Astrocyte (in vitro differentiated cells and primary cell): Measurements from ENCODE around the gene SPDYE3. TPM values are rescaled to one million over a fixed set of nuclear protein-coding genes. Genes with fewer than 3 reads are reported as not detected.
A peak's percentile ranks its signal among the peaks of the same experiment; 100 is the strongest.
"Not testable (repeated sequence)": the region's sequence is repeated elsewhere in the genome, so short reads cannot be mapped to it uniquely, and the experiment has no call there.

Experiments used
- DNase-seq: peaks from one replicate; pipeline ENCODE4 v3.0.0-alpha.2; 2010; ENCODE audit warnings: low read depth
- FAIRE-seq: peaks from 2 replicates; lab custom pipeline; 2011; peaks lifted over from hg19 to GRCh38; lab: Jason Lieb, UNC
- H2AFZ ChIP-seq: 2 replicates; pipeline ENCODE4 v1.6.0; 2012; ENCODE audit warnings: low read depth, low read length, inconsistent platforms
- H3K27ac ChIP-seq: 2 replicates; pipeline ENCODE4 v1.5.1; 2011; ENCODE audit warnings: low read depth, low read length, inconsistent platforms
- H3K27me3 ChIP-seq: 2 replicates; pipeline ENCODE4 v1.6.0; 2011; ENCODE audit warnings: low read length, inconsistent platforms; ENCODE audit not compliant: insufficient read depth
- H3K36me3 ChIP-seq: 2 replicates; pipeline ENCODE4 v1.5.1; 2011; ENCODE audit warnings: low read length, inconsistent platforms; ENCODE audit not compliant: insufficient read depth
- H3K4me1 ChIP-seq: 2 replicates; pipeline ENCODE4 v1.5.1; 2011; ENCODE audit warnings: low read length, inconsistent platforms; ENCODE audit not compliant: insufficient read depth
- H3K4me2 ChIP-seq: 2 replicates; pipeline ENCODE4 v1.6.0; 2012; ENCODE audit warnings: low read length, inconsistent platforms
- H3K4me3 ChIP-seq: 2 replicates; pipeline ENCODE4 v1.5.1; 2011; ENCODE audit warnings: low read depth, mild to moderate bottlenecking, low read length, inconsistent platforms; ENCODE audit not compliant: insufficient read depth
- H3K79me2 ChIP-seq: 2 replicates; pipeline ENCODE4 v1.6.0; 2012; ENCODE audit warnings: mild to moderate bottlenecking, low read length, inconsistent platforms; ENCODE audit not compliant: insufficient read depth
- H3K9ac ChIP-seq: 2 replicates; pipeline ENCODE4 v1.6.0; 2012; ENCODE audit warnings: mild to moderate bottlenecking, low read length, inconsistent platforms
- H3K9me3 ChIP-seq: 2 replicates; pipeline ENCODE4 v1.5.1; 2012; ENCODE audit warnings: low read depth, mild to moderate bottlenecking, low read length, inconsistent platforms; ENCODE audit not compliant: insufficient read depth
- H4K20me1 ChIP-seq: 2 replicates; pipeline ENCODE4 v1.6.0; 2012; ENCODE audit warnings: low read length, inconsistent platforms; ENCODE audit not compliant: insufficient read depth
- H3K27ac Mint-ChIP-seq: one replicate; pipeline ENCODE4 v1.8.0; 2021; ENCODE audit warnings: mild to moderate bottlenecking, mixed read lengths; ENCODE audit not compliant: unreplicated experiment
- H3K27me3 Mint-ChIP-seq: one replicate; pipeline ENCODE4 v1.8.0; 2021; ENCODE audit warnings: low read depth, mixed read lengths; ENCODE audit not compliant: unreplicated experiment
- H3K36me3 Mint-ChIP-seq: one replicate; pipeline ENCODE4 v1.8.0; 2021; ENCODE audit warnings: low read depth, mixed read lengths; ENCODE audit not compliant: unreplicated experiment
- H3K4me1 Mint-ChIP-seq: one replicate; pipeline ENCODE4 v1.8.0; 2021; ENCODE audit warnings: low read depth, mixed read lengths; ENCODE audit not compliant: unreplicated experiment
- H3K4me3 Mint-ChIP-seq: one replicate; pipeline ENCODE4 v1.8.0; 2021; ENCODE audit warnings: mild to moderate bottlenecking, moderate library complexity, mixed read lengths; ENCODE audit not compliant: unreplicated experiment
- H3K9me3 Mint-ChIP-seq: one replicate; pipeline ENCODE4 v1.8.0; 2021; ENCODE audit warnings: mild to moderate bottlenecking, mixed read lengths; ENCODE audit not compliant: unreplicated experiment
- CTCF ChIP-seq: IDR thresholded peaks from 2 replicates; pipeline ENCODE4 v1.5.1; 2011; ENCODE audit warnings: low read depth, mild to moderate bottlenecking, inconsistent platforms, low read length, moderate library complexity; ENCODE audit not compliant: insufficient read depth
- EZH2 ChIP-seq: IDR thresholded peaks from 2 replicates; pipeline ENCODE4 v1.6.1; 2012; ENCODE audit warnings: mild to moderate bottlenecking, low read length, inconsistent platforms; ENCODE audit not compliant: insufficient read depth
- total RNA-seq: library from RNA; stranded (reverse); gene quantifications from 2 replicates; pipeline ENCODE4 v1.2.1, GENCODE V29; 2021

SPDYE3 gene
- total RNA-seq, 1 donor from 2014 or later, result not detected

GRCh38 chr7:100266576-100267354, 40.7 kb upstream of the SPDYE3 start:
- no peak for FAIRE-seq
- no peak for DNase-seq

GRCh38 chr7:100267648-100268047, 39.9 kb upstream of the SPDYE3 start:
- H3K27ac Mint-ChIP-seq, result no peak overlapping the region
- H4K20me1 ChIP-seq, result peaks cover 53% of the 10 kb centered on the region

More at GRCh38 chr7:100266576-100267354, 40.7 kb upstream of the SPDYE3 start:
- Histone ChIP-seq H3K36me3 (no peaks in the 10 kb centered on the region), H2AFZ (no peak overlapping the region), H4K20me1 (peaks cover 53% of the 10 kb centered on the region), H3K9ac (no peak overlapping the region), H3K4me1 (peaks cover 8% of the 10 kb centered on the region), H3K4me3 (no peak overlapping the region), H3K79me2 (peaks cover 26% of the 10 kb centered on the region), H3K27ac (no peak overlapping the region), H3K27me3 (no peaks in the 10 kb centered on the region), H3K4me2 (no peak overlapping the region), H3K9me3 (no peaks in the 10 kb centered on the region)
- Mint-ChIP-seq H3K36me3 (peaks cover 6% of the 10 kb centered on the region), H3K4me3 (no peak overlapping the region), H3K27ac (no peak overlapping the region), H3K9me3 (no peaks in the 10 kb centered on the region), H3K4me1 (peaks cover 15% of the 10 kb centered on the region), H3K27me3 (no peaks in the 10 kb centered on the region)
- no peak for TF ChIP-seq EZH2
- TF ChIP-seq CTCF, result no peak

GRCh38 chr7:100268882-100269281, 38.6 kb upstream of the SPDYE3 start:
- not testable (repeated sequence) for DNase-seq, H3K27ac Mint-ChIP-seq, H3K4me2 ChIP-seq, H3K36me3 Mint-ChIP-seq, H3K36me3 ChIP-seq, H3K4me3 Mint-ChIP-seq, H2AFZ ChIP-seq, H3K27me3 ChIP-seq, H3K9me3 Mint-ChIP-seq, H3K27me3 Mint-ChIP-seq, H3K27ac ChIP-seq, H3K4me3 ChIP-seq, H3K9me3 ChIP-seq, H3K4me1 ChIP-seq, FAIRE-seq, H3K9ac ChIP-seq
- H3K4me1 Mint-ChIP-seq, result peaks cover 15% of the 10 kb centered on the region
- peaks cover 26% of the 10 kb centered on the region for H3K79me2 ChIP-seq
- H4K20me1 ChIP-seq, result peaks cover 48% of the 10 kb centered on the region

More at GRCh38 chr7:100267648-100268047, 39.9 kb upstream of the SPDYE3 start:
- Histone ChIP-seq H3K9ac (no peak overlapping the region), H3K36me3 (no peaks in the 10 kb centered on the region), H2AFZ (no peak overlapping the region), H3K79me2 (peaks cover 26% of the 10 kb centered on the region), H3K27ac (no peak overlapping the region), H3K4me2 (no peak overlapping the region), H3K4me1 (peaks cover 8% of the 10 kb centered on the region), H3K27me3 (no peaks in the 10 kb centered on the region), H3K9me3 (no peaks in the 10 kb centered on the region), H3K4me3 (no peak overlapping the region)
- FAIRE-seq (no peak), DNase-seq (no peak)
- H3K4me3 Mint-ChIP-seq, result no peak overlapping the region
- peaks cover 6% of the 10 kb centered on the region for H3K36me3 Mint-ChIP-seq
- peaks cover 15% of the 10 kb centered on the region for H3K4me1 Mint-ChIP-seq
- no peaks in the 10 kb centered on the region for H3K27me3 Mint-ChIP-seq
- TF ChIP-seq CTCF (no peak), EZH2 (no peak)
- no peaks in the 10 kb centered on the region for H3K9me3 Mint-ChIP-seq

- not testable (repeated sequence) for H3K9me3 ChIP-seq, FAIRE-seq, H3K27me3 ChIP-seq, H3K9me3 Mint-ChIP-seq, H3K36me3 ChIP-seq, H3K27ac Mint-ChIP-seq, H3K27ac ChIP-seq, H3K4me1 ChIP-seq, H3K9ac ChIP-seq, H2AFZ ChIP-seq, H3K27me3 Mint-ChIP-seq, DNase-seq, H3K4me3 ChIP-seq, H3K36me3 Mint-ChIP-seq
- H4K20me1 ChIP-seq, result peaks cover 42% of the 10 kb centered on the region
- H3K4me2 ChIP-seq, result peak overlapping the region; percentile 87
- peaks cover 15% of the 10 kb centered on the region for H3K4me1 Mint-ChIP-seq
- H3K4me3 Mint-ChIP-seq, result peak overlapping the region; percentile 60
- H3K79me2 ChIP-seq, result peaks cover 26% of the 10 kb centered on the region
Measured at GRCh38 chr7:100269306-100270045, 38.0 kb upstream of the SPDYE3 start.
